Breast epithelium (tissue), 4 donors: Measurements from ENCODE around the gene IRF2BPL. TPM values are rescaled to one million over a fixed set of nuclear protein-coding genes. Genes with fewer than 3 reads are reported as not detected.

Source experiments
- DNase-seq, 2 donors: peaks; one replicate each; pipeline ENCODE4 v3.0.0-alpha.2; 2019; ENCODE audit warnings: low spot score in 2 of 2
- H3K27ac ChIP-seq, 2 donors: fragments of 200-600 bp; sonication (generic) in 1 of 2; one replicate each; pipeline ENCODE4 v1.5.1; 2016 to 2019; ENCODE audit warnings: mild to moderate bottlenecking in 1 of 2
- H3K27me3 ChIP-seq, 2 donors: fragments of 200-600 bp; sonication (generic) in 1 of 2; one replicate each; pipeline versions ENCODE4 v1.5.1 to v1.6.0; 2017 to 2019; ENCODE audit warnings: control low read depth in 1 of 2, mild to moderate bottlenecking in 1 of 2
- H3K36me3 ChIP-seq: fragments of 200-600 bp; one replicate; pipeline ENCODE4 v1.5.1; 2019
- H3K4me1 ChIP-seq, 2 donors: fragments of 200-600 bp; sonication (generic); one replicate each; pipeline ENCODE4 v1.5.1; 2016 to 2019; ENCODE audit warnings: control low read depth in 1 of 2
- H3K4me3 ChIP-seq, 3 donors: fragments of 200-600 bp; sonication (generic); 1 replicate in 2 of 3; 2 replicates in 1 of 3; pipeline ENCODE4 v1.5.1; 2016 to 2019; ENCODE audit warnings: mild to moderate bottlenecking in 3 of 3, moderate library complexity in 2 of 3
- H3K9me3 ChIP-seq, 2 donors: fragments of 200-600 bp; sonication (generic) in 1 of 2; one replicate each; pipeline ENCODE4 v1.5.1; 2016 to 2019; ENCODE audit warnings: control low read depth in 1 of 2
- POLR2A ChIP-seq: fragments of 450-650 bp; IDR thresholded peaks from one replicate; pipeline ENCODE4 v1.6.1; 2016; ENCODE audit warnings: antibody characterized with exemption, mild to moderate bottlenecking, moderate library complexity
- POLR2AphosphoS5 ChIP-seq, 3 donors: sonication (generic); formaldehyde crosslinking; IDR thresholded peaks; one replicate each; pipeline ENCODE4 v1.6.1; 2017; ENCODE audit warnings: antibody characterized with exemption in 3 of 3
- intact Hi-C: fragments of 100-400 bp; cut with DNase I; formaldehyde crosslinking; loops from one replicate; pipeline ENCODE4 v1.15.1; 2023; ENCODE audit warnings: low total_unique reads
- total RNA-seq, 3 donors: library from RNA; depleted of rRNA; stranded (reverse); fragments of >200 nt; gene quantifications; one replicate each; pipeline ENCODE4 v1.1.0, GENCODE V29; 2016
- TF ChIP-seq, protein P1 (sequence below), 3 donors: fragments of 450-650 bp; IDR thresholded peaks; one replicate each; pipeline ENCODE4 v1.5.1; 2016 to 2017; ENCODE audit warnings: antibody characterized with exemption in 3 of 3, mild to moderate bottlenecking in 3 of 3, moderate library complexity in 3 of 3

Gene IRF2BPL
- total RNA-seq, 3 donors from 2014 or later: 39.5 to 76.5 (median 47.2) TPM

DNA sequence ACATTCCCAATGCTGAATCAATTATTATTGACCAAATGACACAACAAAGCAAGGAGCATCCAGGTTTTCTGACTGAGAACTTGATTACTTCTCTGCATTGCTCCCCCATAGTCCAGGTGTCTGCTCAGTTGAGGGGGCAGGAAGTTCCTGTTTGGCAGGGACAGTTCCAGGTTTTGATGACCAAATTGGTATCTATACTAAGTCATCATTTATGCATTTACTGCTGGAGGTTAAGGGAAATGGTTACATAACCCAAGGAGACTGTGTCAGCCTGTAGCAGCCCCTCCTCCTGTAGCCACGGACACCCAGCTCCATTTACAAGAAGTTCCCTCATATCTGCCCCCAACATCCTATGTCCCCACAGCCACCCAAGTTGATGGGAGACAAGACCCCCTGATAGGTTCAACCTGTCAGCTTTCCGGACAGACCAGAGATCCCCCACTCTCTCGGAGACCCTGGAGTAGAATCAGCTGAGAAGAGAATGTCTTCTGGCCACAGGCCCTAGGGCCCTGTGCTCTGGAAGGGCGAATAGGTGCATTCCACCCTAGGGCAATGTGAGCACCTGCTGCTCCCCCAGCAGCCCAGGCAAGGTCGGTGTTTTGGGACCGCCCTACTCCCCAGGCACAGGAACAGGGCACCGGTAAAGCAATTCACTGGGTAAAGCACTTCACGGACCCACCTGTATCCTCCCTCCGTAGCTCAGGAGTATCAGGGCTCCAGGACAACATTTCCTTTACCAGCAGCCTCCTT lies 23.6 kb downstream of the IRF2BPL start:
- H3K9me3 ChIP-seq: no peaks in the 10 kb centered on the region
- TF ChIP-seq POLR2AphosphoS5 (IDR thresholded peaks at IDR 0.05) (no peak), POLR2A (no peak)
- TF ChIP-seq, protein P1, sequence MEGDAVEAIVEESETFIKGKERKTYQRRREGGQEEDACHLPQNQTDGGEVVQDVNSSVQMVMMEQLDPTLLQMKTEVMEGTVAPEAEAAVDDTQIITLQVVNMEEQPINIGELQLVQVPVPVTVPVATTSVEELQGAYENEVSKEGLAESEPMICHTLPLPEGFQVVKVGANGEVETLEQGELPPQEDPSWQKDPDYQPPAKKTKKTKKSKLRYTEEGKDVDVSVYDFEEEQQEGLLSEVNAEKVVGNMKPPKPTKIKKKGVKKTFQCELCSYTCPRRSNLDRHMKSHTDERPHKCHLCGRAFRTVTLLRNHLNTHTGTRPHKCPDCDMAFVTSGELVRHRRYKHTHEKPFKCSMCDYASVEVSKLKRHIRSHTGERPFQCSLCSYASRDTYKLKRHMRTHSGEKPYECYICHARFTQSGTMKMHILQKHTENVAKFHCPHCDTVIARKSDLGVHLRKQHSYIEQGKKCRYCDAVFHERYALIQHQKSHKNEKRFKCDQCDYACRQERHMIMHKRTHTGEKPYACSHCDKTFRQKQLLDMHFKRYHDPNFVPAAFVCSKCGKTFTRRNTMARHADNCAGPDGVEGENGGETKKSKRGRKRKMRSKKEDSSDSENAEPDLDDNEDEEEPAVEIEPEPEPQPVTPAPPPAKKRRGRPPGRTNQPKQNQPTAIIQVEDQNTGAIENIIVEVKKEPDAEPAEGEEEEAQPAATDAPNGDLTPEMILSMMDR (IDR thresholded peaks at IDR 0.05): no peak
- intact Hi-C loops: no loop called here
- no peaks in the 10 kb centered on the region for H3K27me3 ChIP-seq
- DNase-seq: no peak
- no peak overlapping the region for H3K4me3 ChIP-seq
- peak overlapping the region; percentile 71 to 92 for H3K27ac ChIP-seq
- H3K4me1 ChIP-seq: peaks cover 0 to 13% of the 10 kb centered on the region in 2 donors
- H3K36me3 ChIP-seq: no peaks in the 10 kb centered on the region

- H3K4me1 ChIP-seq: peaks cover 0 to 13% of the 10 kb centered on the region in 2 donors
- no peaks in the 10 kb centered on the region for H3K27me3 ChIP-seq
- intact Hi-C loops: loop anchor here (2.0 kb wide), 1 partner anchor 37 kb away; no protein-coding TSS in a partner anchor
- H3K9me3 ChIP-seq: no peaks in the 10 kb centered on the region
- no peak for DNase-seq
- H3K27ac ChIP-seq: peak overlapping the region; percentile 71 to 92
- H3K4me3 ChIP-seq: no peak overlapping the region
- no peak for TF ChIP-seq POLR2AphosphoS5 (IDR thresholded peaks at IDR 0.05)
- no peak for TF ChIP-seq POLR2A
- TF ChIP-seq, protein P1 (IDR thresholded peaks at IDR 0.05): no peak
- H3K36me3 ChIP-seq: no peaks in the 10 kb centered on the region
Observed at GRCh38 chr14:77003960-77004710, 24.4 kb downstream of the IRF2BPL start.

DNA sequence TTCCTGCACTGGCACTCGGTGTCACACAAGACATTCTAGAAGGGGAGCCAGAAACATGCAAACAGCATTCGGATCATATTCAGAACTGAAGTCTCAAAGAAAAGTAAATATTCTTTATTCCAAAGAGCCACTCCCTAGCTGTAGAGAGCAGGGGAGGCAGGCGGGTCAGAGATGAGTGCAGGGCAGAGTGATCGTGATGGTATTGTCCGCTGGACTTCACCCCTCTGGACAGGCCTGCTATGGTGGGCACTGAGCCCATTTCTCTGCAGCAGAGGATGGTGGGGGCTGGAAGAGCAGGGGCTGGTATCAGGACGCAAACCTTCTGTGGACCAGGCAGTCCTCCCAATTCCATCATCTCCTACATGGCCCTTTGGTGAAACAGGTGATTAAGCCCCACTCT lies 25.6 kb downstream of the IRF2BPL start:
- no peaks in the 10 kb centered on the region for H3K36me3 ChIP-seq
- intact Hi-C loops: loop anchor here (2.0 kb wide), 1 partner anchor 38 kb away; no protein-coding TSS in a partner anchor
- no peaks in the 10 kb centered on the region for H3K27me3 ChIP-seq
- no peak for DNase-seq
- H3K27ac ChIP-seq: no peak overlapping the region
- no peaks in the 10 kb centered on the region for H3K9me3 ChIP-seq
- peaks cover 0 to 3% of the 10 kb centered on the region in 2 donors for H3K4me1 ChIP-seq
- TF ChIP-seq, protein P1 (IDR thresholded peaks at IDR 0.05): no peak
- no peak for TF ChIP-seq POLR2AphosphoS5 (IDR thresholded peaks at IDR 0.05)
- no peak for TF ChIP-seq POLR2A
- no peak overlapping the region for H3K4me3 ChIP-seq

DNA sequence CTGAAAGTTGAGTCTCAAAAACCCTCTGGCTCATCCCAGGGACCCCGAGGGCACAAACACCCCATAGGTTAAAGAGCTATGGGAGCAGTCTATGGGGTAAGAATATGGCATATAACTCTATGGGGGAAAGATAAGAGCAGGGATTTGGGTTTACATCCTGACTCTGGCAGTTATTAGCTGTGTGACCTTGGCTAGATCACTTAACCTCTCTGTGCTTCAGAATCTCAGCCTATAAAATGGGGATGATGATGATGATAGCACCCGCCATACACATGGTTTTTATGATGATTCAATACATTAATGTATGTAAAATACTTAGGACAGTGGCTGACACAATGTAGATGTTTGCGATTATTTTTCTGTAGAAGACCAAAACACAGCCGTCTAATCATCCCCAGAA lies 26.2 kb downstream of the IRF2BPL start:
- Histone ChIP-seq H3K4me1 (peaks cover 0 to 3% of the 10 kb centered on the region in 2 donors), H3K9me3 (no peaks in the 10 kb centered on the region), H3K4me3 (no peak overlapping the region), H3K36me3 (no peaks in the 10 kb centered on the region), H3K27ac (no peak overlapping the region), H3K27me3 (no peaks in the 10 kb centered on the region)
- intact Hi-C loops: loop anchor here (2.0 kb wide), 1 partner anchor 38 kb away; no protein-coding TSS in a partner anchor
- TF ChIP-seq POLR2A (no peak), POLR2AphosphoS5 (IDR thresholded peaks at IDR 0.05) (no peak)
- TF ChIP-seq, protein P1 (IDR thresholded peaks at IDR 0.05): no peak
- no peak for DNase-seq
